Jurkat, Clone E6-1 (cell line): ENCODE results near the gene TRNAU1AP.
"Not testable (repeated sequence)": the region's sequence is repeated elsewhere in the genome, so short reads cannot be mapped to it uniquely, and the experiment has no call there.

ENCODE experiments used
- DNase-seq: peaks from one replicate; pipeline ENCODE4 v3.0.0-alpha.2; 2011; ENCODE audit warnings: low read depth, low spot score
- H3K4me3 ChIP-seq: 2 replicates; pipeline ENCODE4 v1.5.1; 2011; ENCODE audit warnings: mild to moderate bottlenecking, low read length, control low read depth, moderate library complexity

The TRNAU1AP gene

DNA sequence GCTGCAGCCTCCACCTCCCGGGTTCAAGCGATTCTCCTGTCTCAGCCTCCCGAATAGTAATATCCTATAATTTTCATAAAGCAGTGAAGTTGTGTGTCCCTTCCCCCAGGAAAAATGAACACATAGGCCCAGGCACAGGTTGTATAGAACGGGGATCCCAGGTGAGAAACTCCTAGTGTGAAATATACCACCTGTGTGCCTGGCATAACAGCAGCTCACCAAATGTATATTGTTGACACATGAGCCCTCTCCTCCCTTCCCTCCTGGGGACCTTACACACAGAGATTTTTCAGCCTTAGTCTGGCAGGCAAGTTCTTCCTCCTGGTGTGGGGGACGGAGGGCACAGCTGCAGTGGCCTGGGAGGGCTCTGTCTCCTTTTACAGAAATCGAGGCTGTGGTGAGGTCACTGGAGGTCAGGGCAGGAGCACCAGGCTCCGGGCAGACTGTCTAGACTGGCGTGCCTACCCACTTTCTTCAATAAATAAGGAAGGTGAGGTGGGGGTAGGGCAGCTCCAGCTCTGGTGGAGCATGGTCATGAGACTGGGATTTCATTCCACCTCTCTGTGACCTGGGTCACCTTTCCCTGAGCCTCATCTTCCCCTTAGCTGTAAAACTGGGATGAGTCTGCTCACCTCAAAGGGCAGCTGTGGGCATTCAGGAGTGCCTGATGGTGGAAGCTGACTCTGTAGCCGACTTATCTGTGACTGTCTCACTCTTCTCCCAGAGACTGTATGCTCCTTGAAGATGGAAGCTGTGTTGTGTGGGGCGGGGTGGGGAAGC lies 32.7 kb upstream of the TRNAU1AP start:
- no peak overlapping the region for H3K4me3 ChIP-seq

GRCh38 chr1:28520796-28521195 lies 32.1 kb upstream of the TRNAU1AP start:
- H3K4me3 ChIP-seq, DNase-seq: not testable (repeated sequence)

More for the DNA sequence above, 32.7 kb upstream of the TRNAU1AP start:
- no peak for DNase-seq

DNA sequence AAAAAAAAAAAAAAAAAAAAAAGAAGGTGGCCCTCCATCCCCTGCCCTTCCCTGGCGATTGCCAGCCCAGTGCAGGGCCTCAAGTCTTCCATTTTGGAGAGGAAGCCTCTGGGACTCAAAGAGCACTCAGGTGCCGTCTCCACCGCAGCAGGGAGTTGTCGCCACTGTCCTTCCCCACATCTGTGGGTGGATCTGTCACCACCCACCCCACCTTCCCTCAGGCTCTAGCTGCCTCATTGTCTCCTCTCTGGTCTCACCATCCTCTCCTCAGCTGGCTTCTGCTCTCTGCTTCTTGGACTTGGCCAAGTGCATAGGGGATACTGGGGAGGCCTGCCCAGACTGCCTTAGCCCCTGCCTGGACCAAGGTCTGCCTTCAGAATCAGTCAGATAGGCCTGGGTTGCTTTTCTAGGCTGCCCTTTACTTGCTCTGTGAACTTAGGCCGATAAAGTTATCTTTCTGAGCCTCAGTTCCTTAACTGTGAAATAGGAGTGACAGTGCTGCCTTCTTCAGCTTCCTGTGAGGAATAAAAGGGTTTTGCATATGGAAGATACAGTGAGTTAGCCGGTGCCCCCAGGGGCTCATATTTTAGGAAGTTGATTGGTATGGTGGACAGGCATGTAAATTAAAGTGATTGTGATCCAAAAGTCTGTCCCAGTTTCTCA lies 31.3 kb upstream of the TRNAU1AP start:
- no peak for DNase-seq
- H3K4me3 ChIP-seq: no peak overlapping the region

GRCh38 chr1:28522537-28522936 lies 30.3 kb upstream of the TRNAU1AP start:
- H3K4me3 ChIP-seq, DNase-seq: not testable (repeated sequence)

DNA sequence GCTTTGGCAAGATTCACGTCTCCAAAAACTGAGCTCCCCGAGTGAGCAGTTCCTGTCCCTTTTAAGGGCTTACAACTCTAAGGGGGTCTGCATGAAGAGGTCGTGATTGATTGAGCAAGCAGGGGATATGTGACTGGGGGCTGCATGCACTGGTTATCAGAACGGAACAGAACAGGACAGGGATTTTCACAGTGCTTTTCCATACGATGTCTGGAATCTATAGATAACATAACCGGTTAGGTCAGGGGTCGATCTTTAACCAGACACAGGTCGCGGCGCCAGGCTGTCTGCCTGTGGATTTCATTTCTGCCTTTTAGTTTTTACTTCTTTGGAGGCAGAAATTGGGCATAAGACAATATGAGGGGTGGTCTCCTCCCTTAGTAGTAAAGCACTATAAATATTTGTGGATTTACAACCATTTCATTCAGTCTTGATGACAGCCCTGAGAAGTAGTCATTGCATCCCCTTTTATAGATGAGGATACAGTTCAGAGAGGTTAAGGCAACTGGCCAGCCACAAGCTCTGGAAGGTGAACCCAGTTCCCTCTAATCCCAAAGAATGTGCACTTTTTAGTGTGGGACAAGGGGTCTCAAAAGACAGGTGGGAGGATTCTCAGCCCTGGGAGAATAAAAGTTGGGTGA lies 27.8 kb upstream of the TRNAU1AP start:
- H3K4me3 ChIP-seq, DNase-seq: not testable (repeated sequence)

GRCh38 chr1:28526886-28527285 lies 26.0 kb upstream of the TRNAU1AP start:
- H3K4me3 ChIP-seq: no peak overlapping the region
- DNase-seq: no peak

- H3K4me3 ChIP-seq: no peak overlapping the region
- DNase-seq: no peak
Observed at GRCh38 chr1:28530456-28530855, 22.4 kb upstream of the TRNAU1AP start.

DNA sequence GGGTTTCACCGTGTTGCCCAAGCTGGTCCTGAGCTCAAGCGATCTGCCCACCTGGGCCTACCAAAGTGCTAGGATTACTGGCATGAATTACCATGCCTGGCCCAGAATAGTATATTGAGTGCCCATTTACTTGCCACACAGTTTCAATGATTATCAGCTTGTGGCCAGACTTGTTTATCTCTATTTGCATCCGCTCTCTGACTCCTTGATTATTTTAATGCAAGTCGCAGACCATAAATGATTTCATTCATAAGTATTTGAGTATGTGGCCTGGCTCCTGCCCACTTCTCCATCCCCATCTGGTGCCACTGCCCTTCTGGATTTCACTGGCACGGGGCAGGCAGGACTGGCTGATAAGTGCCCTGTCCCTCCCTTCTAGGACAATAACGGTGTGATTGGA lies 18.2 kb upstream of the TRNAU1AP start:
- no peak for DNase-seq
- H3K4me3 ChIP-seq: no peak overlapping the region

DNA sequence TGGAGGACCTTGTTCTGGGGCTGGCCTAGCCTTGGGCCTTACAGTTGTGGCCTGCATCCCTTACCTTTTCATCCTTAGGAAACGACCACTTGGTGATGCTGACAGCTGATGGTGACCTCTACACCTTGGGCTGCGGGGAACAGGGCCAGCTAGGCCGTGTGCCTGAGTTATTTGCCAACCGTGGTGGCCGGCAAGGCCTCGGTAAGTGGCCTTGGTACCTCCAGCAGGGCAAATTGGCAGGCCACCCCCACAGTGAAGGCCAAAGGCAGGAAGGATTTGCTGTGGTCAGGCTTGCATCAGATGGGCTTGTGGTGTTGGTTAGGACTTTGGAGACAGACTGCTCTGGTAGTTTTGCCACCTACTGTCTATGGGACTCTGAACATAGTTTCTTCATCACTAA lies 17.7 kb upstream of the TRNAU1AP start:
- H3K4me3 ChIP-seq: no peak overlapping the region
- DNase-seq: no peak

DNA sequence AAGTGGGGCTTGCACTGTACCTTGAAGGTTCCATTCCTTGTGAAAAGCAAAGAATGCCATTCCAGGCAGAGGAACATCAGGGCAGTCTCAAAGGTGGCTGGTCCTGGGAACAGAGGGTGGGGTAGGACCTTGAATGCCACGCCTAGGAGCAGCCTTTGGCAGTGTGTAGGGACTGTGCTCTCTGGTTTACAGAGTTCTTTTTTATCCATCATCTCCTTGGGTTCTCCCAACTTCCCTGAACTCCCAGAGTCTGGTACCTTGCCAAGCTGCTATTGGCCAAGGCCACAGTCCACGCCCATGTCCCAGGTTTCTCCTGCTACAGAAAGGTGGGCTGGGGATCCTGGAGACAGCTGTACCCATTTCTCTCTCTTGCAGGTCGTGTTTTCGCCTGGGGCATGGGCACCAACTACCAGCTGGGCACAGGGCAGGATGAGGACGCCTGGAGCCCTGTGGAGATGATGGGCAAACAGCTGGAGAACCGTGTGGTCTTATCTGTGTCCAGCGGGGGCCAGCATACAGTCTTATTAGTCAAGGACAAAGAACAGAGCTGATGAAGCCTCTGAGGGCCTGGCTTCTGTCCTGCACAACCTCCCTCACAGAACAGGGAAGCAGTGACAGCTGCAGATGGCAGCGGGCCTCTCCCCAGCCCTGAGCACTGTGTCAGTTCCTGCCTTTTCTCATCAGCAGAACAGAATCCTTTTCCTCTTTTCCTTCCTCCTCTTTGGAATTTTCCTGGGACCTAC lies 15.3 kb upstream of the TRNAU1AP start:
- no peak overlapping the region for H3K4me3 ChIP-seq
- no peak for DNase-seq

- H3K4me3 ChIP-seq: no peak overlapping the region
- DNase-seq: no peak
Observed at GRCh38 chr1:28538286-28538685, 14.6 kb upstream of the TRNAU1AP start.

DNA sequence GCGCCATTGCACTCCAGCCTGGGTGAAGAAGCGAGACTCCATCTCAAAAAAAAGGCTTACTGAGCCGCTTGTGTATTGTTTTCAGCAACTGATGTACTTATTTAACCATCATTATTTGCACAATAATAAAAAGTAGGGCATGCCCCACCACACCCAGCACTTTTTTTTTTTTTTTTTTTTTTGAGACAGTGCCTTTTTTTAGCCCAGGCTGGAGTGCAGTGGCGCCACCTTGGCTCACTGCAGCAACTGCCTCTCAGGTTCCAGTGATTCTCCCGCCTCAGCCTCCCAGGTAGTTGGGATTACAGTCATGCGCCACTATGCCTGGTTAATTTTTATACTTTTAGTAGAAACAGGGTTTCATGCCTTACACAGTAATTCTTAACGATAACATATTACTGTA lies 12.2 kb upstream of the TRNAU1AP start:
- DNase-seq: no peak
- no peak overlapping the region for H3K4me3 ChIP-seq

DNA sequence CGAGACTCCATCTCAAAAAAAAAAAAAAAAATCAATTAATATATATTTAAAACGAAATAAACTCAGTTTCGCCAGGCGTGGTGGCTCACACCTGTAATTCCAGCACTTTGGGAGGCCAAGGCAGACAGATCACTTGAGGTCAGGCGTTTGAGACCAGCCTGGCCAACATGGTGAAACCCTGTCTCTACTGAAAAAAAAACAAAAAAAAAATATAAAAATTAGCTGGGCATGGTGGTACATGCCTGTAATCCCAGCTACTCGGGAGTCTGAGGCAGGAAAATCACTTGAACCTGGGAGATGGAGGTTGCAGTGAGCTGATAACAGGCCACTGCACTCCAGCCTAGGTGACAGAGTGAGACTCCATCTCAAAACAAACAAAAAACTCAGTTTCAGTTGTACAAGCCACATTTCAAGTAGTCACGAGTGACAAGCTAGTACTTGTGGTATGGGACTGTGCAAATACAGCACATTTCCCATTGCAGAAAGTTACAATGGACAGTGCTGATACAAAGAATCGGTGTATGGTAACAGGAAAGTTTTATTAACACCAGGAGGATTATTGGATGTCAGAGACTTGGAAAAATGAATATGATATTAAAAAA lies 11.4 kb upstream of the TRNAU1AP start:
- not testable (repeated sequence) for DNase-seq

GRCh38 chr1:28545246-28545628 lies 7.6 kb upstream of the TRNAU1AP start:
- DNase-seq: no peak
- no peak overlapping the region for H3K4me3 ChIP-seq

More for the DNA sequence above, 11.4 kb upstream of the TRNAU1AP start:
- not testable (repeated sequence) for H3K4me3 ChIP-seq

GRCh38 chr1:28548318-28548717 lies 4.6 kb upstream of the TRNAU1AP start:
- no peak overlapping the region for H3K4me3 ChIP-seq
- no peak for DNase-seq

DNA sequence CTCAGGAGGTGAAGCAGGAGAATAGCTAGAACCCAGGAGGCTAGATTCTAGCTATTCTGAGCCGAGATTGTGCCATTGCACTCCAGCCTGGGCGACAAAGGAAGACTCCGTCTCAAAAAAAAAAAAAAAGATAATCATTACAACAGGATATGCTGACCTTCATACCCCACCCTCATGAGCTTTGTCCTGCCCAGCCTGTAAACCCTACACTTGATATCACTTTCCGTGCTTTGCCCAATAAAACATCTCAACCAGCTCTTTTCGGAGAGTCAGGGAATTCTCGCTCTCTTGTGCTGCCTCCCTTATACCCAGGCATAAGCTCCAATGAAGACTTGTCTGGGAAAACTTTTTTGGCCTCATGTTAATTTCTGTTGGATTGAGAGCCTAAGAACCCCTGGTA lies 1.5 kb upstream of the TRNAU1AP start:
- no peak for DNase-seq
- no peak overlapping the region for H3K4me3 ChIP-seq

DNA sequence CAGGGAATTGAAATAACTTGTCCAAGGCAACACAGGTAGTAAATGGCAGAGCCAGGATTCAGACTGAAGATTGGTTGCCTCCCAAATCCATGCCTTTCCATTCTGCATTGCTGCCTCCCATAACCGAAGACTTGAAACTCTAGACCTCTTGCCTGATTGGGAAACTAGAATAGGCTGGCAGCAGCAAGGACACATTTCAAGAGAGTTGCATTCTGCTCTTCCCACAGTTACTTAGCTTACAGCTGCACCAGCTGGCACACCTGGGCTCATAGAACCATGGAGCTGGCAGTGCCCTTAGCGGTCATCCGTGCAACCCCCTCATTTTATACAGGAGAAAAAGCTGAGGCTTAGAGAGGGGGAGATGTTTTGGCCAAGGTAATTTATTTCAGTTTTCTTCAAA lies 8.0 kb downstream of the TRNAU1AP start:
- no peak overlapping the region for H3K4me3 ChIP-seq
- DNase-seq: no peak

GRCh38 chr1:28564310-28564709 lies 11.4 kb downstream of the TRNAU1AP start:
- no peak for DNase-seq
- no peak overlapping the region for H3K4me3 ChIP-seq

DNA sequence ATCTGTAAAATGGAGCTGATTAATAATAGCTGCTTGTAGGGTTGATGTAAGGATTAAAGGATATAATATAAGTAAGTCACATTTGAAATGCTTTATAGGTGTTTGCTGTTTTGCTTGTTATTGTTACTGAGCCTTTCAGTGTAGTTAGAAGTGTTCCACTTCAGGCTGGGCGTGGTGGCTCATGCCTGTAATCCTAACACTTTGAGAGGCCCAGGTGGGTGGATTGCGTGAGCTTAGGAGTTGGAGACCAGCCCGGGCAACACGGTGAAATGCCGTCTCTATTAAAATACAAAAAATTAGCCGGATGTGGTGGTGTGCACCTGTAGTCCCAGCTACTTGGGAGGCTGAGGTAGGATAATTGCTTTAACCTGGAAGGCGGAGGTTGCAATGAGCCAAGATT lies 12.2 kb downstream of the TRNAU1AP start:
- H3K4me3 ChIP-seq: no peak overlapping the region
- no peak for DNase-seq
